ENCODE results near the gene EPN2. TPM values are rescaled to one million over a fixed set of nuclear protein-coding genes. Genes with fewer than 3 reads are reported as not detected.

The EPN2 gene
- polyA plus RNA-seq, 5 donors, result 45.3 to 50.8 (median 50.3) TPM

DNA sequence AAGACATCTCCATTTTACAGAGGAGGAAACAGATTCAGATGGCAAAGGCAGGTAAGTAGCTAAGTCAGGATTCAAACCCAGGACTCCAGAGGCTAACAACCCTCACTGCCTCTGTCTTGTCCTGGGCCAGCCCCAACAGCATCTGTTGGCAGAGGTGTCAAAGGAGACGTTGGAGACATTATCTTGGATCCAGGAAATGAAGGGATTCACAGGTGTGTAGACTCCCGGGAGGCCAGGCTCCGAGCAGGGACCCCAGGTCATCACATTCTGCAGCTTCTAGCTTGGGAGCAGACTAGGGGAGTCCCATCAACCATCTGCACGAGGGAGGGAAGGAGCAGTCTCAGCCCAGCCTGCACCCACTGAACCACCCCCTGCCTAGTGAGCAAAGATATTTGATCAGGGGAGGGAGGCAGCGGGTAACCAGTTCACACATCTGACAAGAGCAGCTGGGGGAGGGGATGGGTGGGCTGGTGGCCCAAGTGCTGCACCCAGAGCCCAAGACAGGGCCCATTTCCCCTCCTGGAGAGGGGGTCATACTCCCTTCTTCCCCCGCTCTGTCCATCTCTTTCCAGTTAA lies 126.4 kb downstream of the EPN2 start:
- DNase-seq, result no peak

GRCh38 chr17:19364699-19365498 lies 127.7 kb downstream of the EPN2 start:
- DNase-seq, result no peak

GRCh38 chr17:19365499-19365817 lies 128.3 kb downstream of the EPN2 start:
- DNase-seq, result no peak

DNA sequence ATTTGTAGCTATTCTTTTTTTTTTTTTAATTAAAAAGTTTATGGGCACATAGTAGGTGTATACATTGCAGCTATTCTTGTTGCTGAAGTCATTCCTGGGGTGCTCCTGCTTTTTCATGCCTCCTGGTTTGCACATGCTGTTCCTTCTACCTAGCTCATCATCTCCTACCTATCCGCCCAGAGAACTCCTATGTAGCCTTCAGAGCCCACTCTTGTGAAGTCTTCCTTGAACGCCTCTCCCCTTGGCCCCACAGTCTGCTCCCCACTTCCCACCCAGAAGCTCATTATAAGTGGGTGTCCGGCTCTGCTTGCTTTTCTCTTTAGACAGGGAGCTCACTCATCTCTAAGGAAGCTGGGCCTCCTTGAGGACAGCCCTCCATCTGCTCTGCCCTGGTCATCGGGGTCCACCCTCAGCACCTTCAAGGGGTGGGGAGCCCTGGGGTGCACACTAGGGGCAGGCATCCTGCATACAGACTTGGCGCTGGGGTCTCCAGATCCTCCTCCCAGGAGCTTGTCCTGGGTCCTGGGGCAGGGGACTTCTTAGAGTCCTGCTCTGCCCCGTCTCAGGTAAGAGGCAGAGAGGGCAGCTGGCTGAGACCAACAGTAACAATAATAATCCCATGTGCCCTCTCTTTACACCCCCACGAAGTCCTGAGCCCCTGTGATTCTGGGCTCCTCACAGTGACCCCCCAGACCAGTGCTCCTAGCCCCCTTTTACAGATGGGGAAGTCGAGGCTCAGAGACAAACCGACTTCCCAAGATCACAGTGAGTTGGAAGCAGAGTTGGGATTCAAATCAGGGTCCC lies 128.9 kb downstream of the EPN2 start:
- DNase-seq, result no peak

- no peak for DNase-seq
Observed at GRCh38 chr17:19366637-19366972, 129.4 kb downstream of the EPN2 start.

DNA sequence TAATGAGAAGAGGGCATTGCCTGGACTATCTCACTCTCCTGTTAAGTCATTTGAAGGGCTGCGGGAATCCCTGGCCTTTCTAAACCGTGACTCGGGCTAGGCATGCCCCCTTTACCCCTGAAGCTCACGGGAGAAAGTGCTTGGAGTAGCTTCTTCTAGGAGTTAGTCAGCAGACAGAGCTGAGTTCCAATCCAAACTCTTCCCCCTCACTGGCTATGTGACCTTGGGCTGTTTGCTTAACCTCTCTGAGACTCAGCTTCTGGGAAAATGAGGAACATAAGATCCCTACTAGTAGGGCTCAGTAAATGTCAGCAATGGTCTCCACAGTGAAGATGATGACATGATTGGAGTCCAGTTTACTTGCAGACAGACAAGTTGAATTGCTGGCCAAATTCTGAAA lies 131.1 kb downstream of the EPN2 start:
- no peak for DNase-seq

- DNase-seq, result no peak
Observed at GRCh38 chr17:19369107-19369778, 132.1 kb downstream of the EPN2 start.

GRCh38 chr17:19369846-19370492 lies 132.8 kb downstream of the EPN2 start:
- no peak for DNase-seq

DNA sequence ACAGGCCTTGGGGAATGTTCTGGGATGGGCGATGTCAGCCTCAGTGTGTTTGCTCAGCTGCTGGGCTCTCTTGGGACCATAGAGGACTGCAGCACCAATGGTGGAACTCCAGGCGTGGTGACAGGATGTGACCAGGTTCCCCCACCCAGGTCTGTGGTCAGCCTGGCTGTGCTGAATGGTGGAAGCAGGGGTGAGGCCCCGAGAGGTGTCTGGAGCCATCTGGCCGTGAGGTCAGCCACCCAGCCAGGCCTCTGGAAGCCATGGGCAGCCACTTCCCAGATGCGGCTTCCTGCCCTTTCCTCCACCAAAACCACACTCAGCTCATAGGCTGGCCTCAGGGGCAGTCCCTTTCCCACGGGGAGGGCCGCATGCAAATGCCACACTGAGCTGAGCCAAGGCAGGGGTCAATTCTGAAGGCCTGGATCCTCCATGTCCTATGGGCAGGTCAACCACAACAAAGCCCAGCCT lies 133.4 kb downstream of the EPN2 start:
- DNase-seq, result no peak

- no peak for DNase-seq
Observed at GRCh38 chr17:19371259-19372010, 134.3 kb downstream of the EPN2 start.

- no peak for DNase-seq
Observed at GRCh38 chr17:19372011-19372370, 134.8 kb downstream of the EPN2 start.

DNA sequence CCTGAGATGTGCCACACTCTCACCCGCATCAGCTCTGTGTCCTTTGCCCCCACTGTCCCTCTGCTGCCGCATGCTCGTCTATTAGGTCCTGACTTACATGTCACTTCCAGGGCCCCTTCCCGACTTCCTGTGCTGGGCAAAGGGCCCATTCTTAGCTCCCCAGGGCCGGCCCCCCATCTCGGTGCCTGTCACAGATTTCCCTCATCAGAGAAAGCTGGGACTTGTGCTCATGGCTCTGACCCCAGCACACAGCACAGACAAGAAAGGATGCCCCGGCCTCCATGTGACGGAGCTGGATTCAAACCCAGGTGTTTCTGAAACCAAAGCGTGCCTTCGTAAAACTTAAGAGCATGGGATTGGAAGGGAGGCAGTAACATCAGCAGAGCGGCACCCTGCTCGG lies 135.3 kb downstream of the EPN2 start:
- DNase-seq, result no peak

DNA sequence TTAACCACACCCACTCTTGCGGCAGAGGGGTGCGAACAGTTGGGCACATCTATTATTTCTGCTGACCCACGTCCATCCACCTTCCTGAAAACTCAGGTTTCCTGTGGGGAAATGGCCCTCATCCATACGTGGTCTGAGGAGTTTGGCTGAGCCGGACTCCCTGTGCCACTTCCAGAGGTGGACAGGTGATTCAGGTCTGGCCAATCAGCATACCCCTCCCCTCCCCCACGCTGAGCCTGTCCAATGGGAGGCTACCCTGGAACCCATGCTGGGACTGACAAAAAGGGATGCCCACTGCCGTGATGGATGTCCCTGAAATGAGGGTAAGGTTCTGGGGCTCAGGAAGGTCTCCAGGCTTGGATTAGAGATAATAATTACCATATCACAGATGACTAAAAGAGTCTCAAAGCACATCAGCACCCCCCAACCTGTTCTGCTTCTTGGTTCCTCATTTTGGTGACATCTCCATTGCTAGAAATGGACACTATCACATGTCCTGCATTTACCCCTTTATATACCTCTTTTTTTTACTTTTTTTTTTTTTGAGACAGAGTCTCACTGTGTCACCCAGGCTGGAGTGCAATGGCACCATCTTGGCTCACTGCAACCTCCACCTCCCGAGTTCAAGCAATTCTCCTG lies 135.8 kb downstream of the EPN2 start:
- no peak for DNase-seq

DNA sequence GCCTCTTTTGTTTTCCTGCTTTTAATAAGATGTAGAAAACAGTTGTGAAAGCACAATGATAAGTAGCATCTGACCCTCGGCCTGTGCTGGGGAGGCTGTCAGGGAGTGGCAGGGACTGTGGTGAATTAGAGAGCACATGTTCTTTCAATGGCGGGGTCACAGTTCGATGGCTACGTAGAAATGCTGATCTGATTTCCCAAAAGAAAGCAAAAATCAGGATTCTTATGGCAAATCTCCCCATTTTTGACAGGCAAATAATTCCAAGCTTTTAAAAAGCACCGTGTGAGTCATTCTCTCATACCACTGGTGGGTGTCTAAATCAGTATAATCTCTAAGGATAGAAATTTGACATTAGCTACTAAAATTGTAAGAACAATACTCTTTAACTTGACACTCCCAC lies 137.0 kb downstream of the EPN2 start:
- no peak for DNase-seq

- peak; percentile 73 to 83 for DNase-seq
Observed at GRCh38 chr17:19375732-19376131, 138.6 kb downstream of the EPN2 start.

- no peak for DNase-seq
Observed at GRCh38 chr17:19376811-19377210, 139.6 kb downstream of the EPN2 start.

GRCh38 chr17:19377602-19378415 lies 140.6 kb downstream of the EPN2 start:
- DNase-seq, result peak; percentile 99

GRCh38 chr17:19378416-19379360 lies 141.5 kb downstream of the EPN2 start, which contains the start of gene MAPK7:
Gene MAPK7 (plus strand): TSS chr17:19378498. CDS start chr17:19378901, 403 bp downstream.
- DNase-seq, result no peak
